ENCODE measurements around the gene THOC5. TPM values are rescaled to one million over a fixed set of nuclear protein-coding genes. Genes with fewer than 3 reads are reported as not detected.

The THOC5 gene
- total RNA-seq, 1 experiment from 2014 or later: 80.6 TPM

GRCh38 chr22:29461263-29461662, 92.3 kb downstream of the THOC5 start:
- Histone ChIP-seq H3K9ac (ENCODE audit: low read length) (no peak overlapping the region), H3K4me3 (replicated peaks in 1 of 2; ENCODE audit: low read depth in 1 of 2, low read length in 2 of 2) (no peak overlapping the region), H3K4me2 (ENCODE audit: low read length) (no peak overlapping the region), H3K79me2 (ENCODE audit: insufficient read depth, low read length) (no peaks in the 10 kb centered on the region), H3K4me1 (ENCODE audit: control insufficient read depth in 1 of 2, insufficient read depth in 2 of 2, low read length in 2 of 2) (peaks cover 0 to 6% of the 10 kb centered on the region in 2 experiments; a peak in 1 of 4 replicates), H3K9me2 (ENCODE audit: insufficient read depth) (no peaks in the 10 kb centered on the region), H3K27ac (ENCODE audit: low read depth, low read length) (no peak overlapping the region), H3K27me3 (ENCODE audit: insufficient read depth, low read length) (no peaks in the 10 kb centered on the region), H2AFZ (ENCODE audit: low read depth, low read length, poor library complexity, severe bottlenecking) (no peak overlapping the region), H4K20me1 (ENCODE audit: insufficient read depth) (no peaks in the 10 kb centered on the region), H3K9me3 (ENCODE audit: control insufficient read depth in 1 of 2, insufficient read depth in 1 of 2, low read depth in 1 of 2, low read length in 2 of 2) (no peaks in the 10 kb centered on the region), H3K36me3 (ENCODE audit: control insufficient read depth in 1 of 2, insufficient read depth in 2 of 2, low read length in 2 of 2) (no peaks in the 10 kb centered on the region)
- ChIA-PET RAD21 (ENCODE audit: low non-redundant PET in 1 of 2, low total read pairs in 2 of 2, uncharacterized antibody in 2 of 2, unreplicated experiment in 2 of 2) (interaction anchor here in 1 of 2 experiments (0.6 kb wide), 1 partner anchor 9 kb away, joined by 5 read pairs; no protein-coding TSS in a partner anchor), POLR2A (no interaction called here), CTCF (no interaction called here)
- BruUV-seq (replicated peaks): no TSS peak
- no peak for DNase-seq (ENCODE audit: low read depth, low spot score)
- TF ChIP-seq TCF7L2 (IDR thresholded peaks at IDR 0.05; ENCODE audit: borderline replicate concordance, extremely low read depth, insufficient read depth, insufficient read length) (no peak), POLR2A (IDR thresholded peaks at IDR 0.05; ENCODE audit: borderline replicate concordance, extremely low read depth, insufficient read depth, insufficient read length) (no peak), POLR2AphosphoS5 (IDR thresholded peaks at IDR 0.05; ENCODE audit: low read depth, low read length) (no peak)
- intact Hi-C loops (cut with micrococcal nuclease): no loop called here
- no peak for ATAC-seq

DNA sequence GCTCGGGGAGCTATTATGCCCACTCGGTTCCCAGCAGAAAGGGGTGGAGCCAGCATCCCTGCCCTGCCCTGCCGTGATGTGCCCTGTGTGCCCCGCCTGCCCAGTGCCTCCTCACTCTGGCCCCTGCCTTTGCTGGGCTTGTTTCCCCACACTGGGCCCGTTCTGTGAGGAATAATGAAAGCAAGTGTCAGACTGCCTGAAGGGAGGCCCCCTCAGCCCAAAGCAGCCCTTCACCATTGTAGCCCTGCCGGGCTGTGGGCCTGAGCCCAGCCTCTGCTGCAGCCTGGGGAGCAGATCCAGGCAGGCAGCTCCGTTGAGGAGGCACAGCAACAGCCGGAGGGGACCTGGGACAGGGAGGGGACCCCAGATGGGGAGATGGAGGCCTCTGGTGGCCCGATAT, 93.8 kb downstream of the THOC5 start:
- ATAC-seq (no peak), DNase-seq (ENCODE audit: low read depth, low spot score) (no peak)
- Histone ChIP-seq H3K27ac (ENCODE audit: low read depth, low read length) (no peak overlapping the region), H3K4me1 (ENCODE audit: control insufficient read depth in 1 of 2, insufficient read depth in 2 of 2, low read length in 2 of 2) (peaks cover 0 to 6% of the 10 kb centered on the region in 2 experiments; a peak in 1 of 4 replicates), H3K79me2 (ENCODE audit: insufficient read depth, low read length) (no peaks in the 10 kb centered on the region), H2AFZ (ENCODE audit: low read depth, low read length, poor library complexity, severe bottlenecking) (no peak overlapping the region), H3K4me3 (replicated peaks in 1 of 2; ENCODE audit: low read depth in 1 of 2, low read length in 2 of 2) (no peak overlapping the region), H3K9me3 (ENCODE audit: control insufficient read depth in 1 of 2, insufficient read depth in 1 of 2, low read depth in 1 of 2, low read length in 2 of 2) (no peaks in the 10 kb centered on the region), H4K20me1 (ENCODE audit: insufficient read depth) (no peaks in the 10 kb centered on the region), H3K27me3 (ENCODE audit: insufficient read depth, low read length) (no peaks in the 10 kb centered on the region), H3K9ac (ENCODE audit: low read length) (no peak overlapping the region), H3K4me2 (ENCODE audit: low read length) (no peak overlapping the region), H3K36me3 (ENCODE audit: control insufficient read depth in 1 of 2, insufficient read depth in 2 of 2, low read length in 2 of 2) (no peaks in the 10 kb centered on the region), H3K9me2 (ENCODE audit: insufficient read depth) (no peaks in the 10 kb centered on the region)
- no TSS peak for BruUV-seq (replicated peaks)
- POLR2A ChIA-PET: no interaction called here
- CTCF ChIA-PET: interaction anchor here (1.0 kb wide), 1 partner anchor 10 kb away, joined by 3 read pairs; no protein-coding TSS in a partner anchor
- TF ChIP-seq TCF7L2 (IDR thresholded peaks at IDR 0.05; ENCODE audit: borderline replicate concordance, extremely low read depth, insufficient read depth, insufficient read length): no peak
- TF ChIP-seq ELF1 (IDR thresholded peaks at IDR 0.05; ENCODE audit: borderline replicate concordance, low read depth): no peak
- TF ChIP-seq POLR2AphosphoS5 (IDR thresholded peaks at IDR 0.05; ENCODE audit: low read depth, low read length): no peak
- TF ChIP-seq ZNF274 (IDR thresholded peaks at IDR 0.05; ENCODE audit: low read depth, low read length): no peak
- no peak for TF ChIP-seq EGR1 (IDR thresholded peaks at IDR 0.05; ENCODE audit: low read depth)
- TF ChIP-seq FOSL1 (IDR thresholded peaks at IDR 0.05; ENCODE audit: low read depth): no peak
- TF ChIP-seq ZFX (IDR thresholded peaks at IDR 0.05): no peak
- TF ChIP-seq POLR2A (IDR thresholded peaks at IDR 0.05; ENCODE audit: borderline replicate concordance, extremely low read depth, insufficient read depth, insufficient read length): no peak
- RAD21 ChIA-PET (ENCODE audit: low non-redundant PET in 1 of 2, low total read pairs in 2 of 2, uncharacterized antibody in 2 of 2, unreplicated experiment in 2 of 2): no interaction called here
- intact Hi-C loops (cut with micrococcal nuclease): no loop called here

Data from HCT116 (cell line).